Mesenchymal stem cell (in vitro differentiated cells and primary cell): ENCODE results near the gene KCNC3.
"Not testable (repeated sequence)": the region's sequence is repeated elsewhere in the genome, so short reads cannot be mapped to it uniquely, and the experiment has no call there.

Experiments used
- DNase-seq: peaks from one replicate; pipeline ENCODE4 v3.0.0-alpha.2; 2013
- H2AFZ ChIP-seq: one replicate; pipeline ENCODE4 v1.6.1; 2013; ENCODE audit warnings: low read depth, mild to moderate bottlenecking, control low read depth, inconsistent platforms, low read length, moderate library complexity
- H2AK5ac ChIP-seq: 2 replicates; pipeline ENCODE4 v1.6.1; 2013; ENCODE audit warnings: low read length, moderate library complexity, mild to moderate bottlenecking, inconsistent platforms; ENCODE audit not compliant: severe bottlenecking
- H2BK120ac ChIP-seq: one replicate; pipeline ENCODE4 v1.6.1; 2013; ENCODE audit warnings: low read depth, mild to moderate bottlenecking, inconsistent platforms, low read length, moderate library complexity
- H2BK12ac ChIP-seq, 2 experiments: one replicate each; pipeline ENCODE4 v1.6.1; 2013; ENCODE audit warnings: inconsistent platforms in 2 of 2, low read length in 2 of 2, mild to moderate bottlenecking in 2 of 2, moderate library complexity in 2 of 2, control low read depth in 1 of 2
- H2BK15ac ChIP-seq: one replicate; pipeline ENCODE4 v1.6.1; 2013; ENCODE audit warnings: mild to moderate bottlenecking, low read depth, inconsistent platforms; ENCODE audit not compliant: poor library complexity, severe bottlenecking
- H2BK5ac ChIP-seq: 2 replicates; pipeline ENCODE4 v1.6.1; 2013; ENCODE audit warnings: low read depth, mild to moderate bottlenecking, low read length, control low read depth, inconsistent platforms; ENCODE audit not compliant: poor library complexity, severe bottlenecking
- H3K14ac ChIP-seq, 2 experiments: one replicate each; pipeline ENCODE4 v1.6.1; 2013; ENCODE audit warnings: inconsistent platforms in 2 of 2, low read length in 2 of 2, control low read depth in 1 of 2, mild to moderate bottlenecking in 1 of 2, moderate library complexity in 1 of 2
- H3K18ac ChIP-seq, 2 experiments: one replicate each; pipeline ENCODE4 v1.6.1; 2013; ENCODE audit warnings: inconsistent platforms in 2 of 2, low read length in 2 of 2, control low read depth in 1 of 2, low read depth in 1 of 2, mild to moderate bottlenecking in 1 of 2
- H3K23ac ChIP-seq, 2 experiments: one replicate each; pipeline ENCODE4 v1.6.1; 2013; ENCODE audit warnings: inconsistent platforms in 2 of 2, low read length in 2 of 2, mild to moderate bottlenecking in 2 of 2, moderate library complexity in 2 of 2, control low read depth in 1 of 2
- H3K27ac ChIP-seq: 2 replicates; pipeline ENCODE4 v1.5.1; 2013; ENCODE audit warnings: mild to moderate bottlenecking, moderate library complexity, low read length, control low read depth, inconsistent platforms; ENCODE audit not compliant: poor library complexity, severe bottlenecking
- H3K27me3 ChIP-seq, 2 experiments: 2 replicates each; pipeline versions ENCODE4 v1.6.1 to v1.7.0; 2013; ENCODE audit warnings: low read length in 2 of 2, mild to moderate bottlenecking in 2 of 2, moderate library complexity in 2 of 2, control low read depth in 1 of 2, inconsistent platforms in 1 of 2; ENCODE audit not compliant: control insufficient read depth in 1 of 2, insufficient read depth in 1 of 2
- H3K36me3 ChIP-seq, 2 experiments: 2 replicates each; pipeline versions ENCODE4 v1.6.1 to v1.7.0; 2013; ENCODE audit warnings: low read length in 2 of 2, control low read depth in 1 of 2, inconsistent platforms in 1 of 2, low read depth in 1 of 2, mild to moderate bottlenecking in 1 of 2; ENCODE audit not compliant: insufficient read depth in 2 of 2, control insufficient read depth in 1 of 2
- H3K4ac ChIP-seq, 2 experiments: one replicate each; pipeline ENCODE4 v1.6.1; 2013; ENCODE audit warnings: inconsistent platforms in 2 of 2, low read length in 2 of 2, mild to moderate bottlenecking in 2 of 2, moderate library complexity in 2 of 2, control low read depth in 1 of 2, low read depth in 1 of 2
- H3K4me1 ChIP-seq: 2 replicates; pipeline ENCODE4 v1.6.1; 2013; ENCODE audit warnings: low read depth, low read length, control low read depth; ENCODE audit not compliant: control insufficient read depth, insufficient read depth
- H3K4me2 ChIP-seq: 2 replicates; pipeline ENCODE4 v1.6.1; 2013; ENCODE audit warnings: low read length, mild to moderate bottlenecking, inconsistent platforms; ENCODE audit not compliant: poor library complexity, severe bottlenecking
- H3K4me3 ChIP-seq, 2 experiments: 2 replicates each; pipeline versions ENCODE4 v1.5.1 to v1.7.0; 2013; ENCODE audit warnings: low read length in 2 of 2, mild to moderate bottlenecking in 2 of 2, control low read depth in 1 of 2, low read depth in 1 of 2; ENCODE audit not compliant: insufficient read depth in 1 of 2
- H3K79me1 ChIP-seq: replicated peaks from 2 replicates; pipeline ENCODE4 v1.6.1; 2013; ENCODE audit warnings: mild to moderate bottlenecking, control low read depth, low read length, inconsistent platforms; ENCODE audit not compliant: poor library complexity, severe bottlenecking
- H3K9ac ChIP-seq: 2 replicates; pipeline ENCODE4 v1.7.0; 2013; ENCODE audit warnings: mild to moderate bottlenecking, low read length, moderate library complexity
- H3K9me3 ChIP-seq: 2 replicates; pipeline ENCODE4 v1.7.0; 2013; ENCODE audit warnings: mild to moderate bottlenecking, low read length; ENCODE audit not compliant: control insufficient read depth
- H4K8ac ChIP-seq: one replicate; pipeline ENCODE4 v1.6.1; 2013; ENCODE audit warnings: inconsistent platforms, mild to moderate bottlenecking, low read length, moderate library complexity
- H4K91ac ChIP-seq: one replicate; pipeline ENCODE4 v1.6.1; 2013; ENCODE audit warnings: mild to moderate bottlenecking, low read length, inconsistent platforms
- WGBS: methylation state at CpG from one replicate; pipeline ENCODE4 v1.1.7; 2013; ENCODE audit warnings: mixed read lengths; 5-methylcytosine and 5-hydroxymethylcytosine counted together

KCNC3 gene

DNA sequence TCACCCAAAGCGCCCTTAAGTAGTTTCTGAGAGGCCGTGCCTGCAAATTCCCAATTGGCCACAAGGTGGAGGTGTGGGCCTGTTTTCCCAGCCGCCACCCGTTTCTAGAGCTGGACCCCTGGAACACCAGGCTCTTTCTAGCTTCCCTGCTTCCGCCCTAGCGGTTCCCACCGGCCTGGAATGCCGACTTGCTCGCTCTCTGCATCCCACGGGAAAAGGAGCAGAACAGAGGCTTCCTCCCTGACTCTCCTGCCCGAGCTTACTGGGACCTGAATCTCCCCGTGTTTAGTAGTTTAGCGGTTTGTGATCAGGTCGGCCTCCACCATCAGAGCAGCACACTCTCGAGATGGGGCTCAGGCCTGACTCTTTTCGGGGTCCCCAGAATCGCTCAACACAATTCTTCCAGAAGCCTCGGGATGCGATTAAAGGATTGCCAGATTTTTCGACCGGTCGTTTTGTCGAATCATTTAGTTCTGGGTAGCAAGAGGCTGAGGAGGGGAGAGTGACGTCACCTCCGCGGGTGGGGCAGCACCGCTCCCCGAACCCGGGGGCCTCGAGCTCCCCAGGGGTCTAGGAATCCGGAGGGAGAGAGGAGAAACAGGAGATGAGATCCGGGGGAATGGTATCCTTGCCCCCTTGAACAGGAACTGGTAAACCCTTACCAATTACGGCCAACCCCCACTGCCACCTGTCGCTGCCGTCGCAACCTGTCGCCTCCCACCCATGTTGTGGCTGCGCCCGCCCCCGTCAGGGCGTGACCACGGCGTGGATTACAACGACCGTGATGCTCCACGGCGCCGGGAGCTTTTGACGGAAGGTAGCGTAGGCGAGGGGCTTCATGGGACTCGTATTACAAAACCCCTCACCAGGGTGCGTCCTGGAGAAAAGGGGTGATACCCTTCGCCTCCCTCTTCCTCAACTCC, 28.3 kb upstream of the KCNC3 start:
- H3K14ac ChIP-seq, result no peak overlapping the region
- H3K4me2 ChIP-seq, result no peak overlapping the region
- no peak overlapping the region for H2AFZ ChIP-seq
- no peaks in the 10 kb centered on the region for H3K79me1 ChIP-seq
- no peaks in the 10 kb centered on the region for H3K36me3 ChIP-seq
- H2BK120ac ChIP-seq, result no peak overlapping the region
- peak overlapping the region; percentile 4 for H2BK15ac ChIP-seq
- H2AK5ac ChIP-seq, result no peak overlapping the region
- H3K9ac ChIP-seq, result peak overlapping the region; percentile 78
- H3K23ac ChIP-seq, result no peak overlapping the region
- H2BK5ac ChIP-seq, result no peak overlapping the region
- H4K91ac ChIP-seq, result no peak overlapping the region
- no peak overlapping the region for H3K18ac ChIP-seq
- no peak overlapping the region for H2BK12ac ChIP-seq
- H3K27ac ChIP-seq, result no peak overlapping the region
- H3K4ac ChIP-seq, result no peak overlapping the region
- H3K4me3 ChIP-seq, result peak overlapping the region in 1 of 2 experiments; percentile 74
- no peak overlapping the region for H4K8ac ChIP-seq
- 69% methylated on average over 50 of the region's 54 CpGs for WGBS
- peaks cover 3% of the 10 kb centered on the region for H3K4me1 ChIP-seq
- DNase-seq, result peak; percentile 50
- H3K27me3 ChIP-seq, result peaks cover 6 to 11% of the 10 kb centered on the region in 2 experiments
- no peaks in the 10 kb centered on the region for H3K9me3 ChIP-seq

- H4K91ac ChIP-seq, result no peak overlapping the region
- no peak overlapping the region for H2AFZ ChIP-seq
- WGBS, result 49% methylated on average over 8 of the region's 13 CpGs
- H3K4ac ChIP-seq, result no peak overlapping the region
- H3K9ac ChIP-seq, result no peak overlapping the region
- H3K36me3 ChIP-seq, result no peaks in the 10 kb centered on the region
- no peak overlapping the region for H3K27ac ChIP-seq
- no peak overlapping the region for H3K4me2 ChIP-seq
- H2BK12ac ChIP-seq, result no peak overlapping the region
- H2AK5ac ChIP-seq, result no peak overlapping the region
- DNase-seq, result no peak
- peak overlapping the region in 1 of 2 experiments; percentile 74 for H3K4me3 ChIP-seq
- peaks cover 4 to 18% of the 10 kb centered on the region in 2 experiments for H3K27me3 ChIP-seq
- H3K23ac ChIP-seq, result no peak overlapping the region
- H3K4me1 ChIP-seq, result peaks cover 3% of the 10 kb centered on the region
- no peak overlapping the region for H2BK15ac ChIP-seq
- no peaks in the 10 kb centered on the region for H3K9me3 ChIP-seq
- H3K14ac ChIP-seq, result no peak overlapping the region
- no peaks in the 10 kb centered on the region for H3K79me1 ChIP-seq
- no peak overlapping the region for H4K8ac ChIP-seq
- H2BK120ac ChIP-seq, result no peak overlapping the region
- no peak overlapping the region for H3K18ac ChIP-seq
- no peak overlapping the region for H2BK5ac ChIP-seq
Observed at GRCh38 chr19:50356691-50357177, 27.6 kb upstream of the KCNC3 start.

DNA sequence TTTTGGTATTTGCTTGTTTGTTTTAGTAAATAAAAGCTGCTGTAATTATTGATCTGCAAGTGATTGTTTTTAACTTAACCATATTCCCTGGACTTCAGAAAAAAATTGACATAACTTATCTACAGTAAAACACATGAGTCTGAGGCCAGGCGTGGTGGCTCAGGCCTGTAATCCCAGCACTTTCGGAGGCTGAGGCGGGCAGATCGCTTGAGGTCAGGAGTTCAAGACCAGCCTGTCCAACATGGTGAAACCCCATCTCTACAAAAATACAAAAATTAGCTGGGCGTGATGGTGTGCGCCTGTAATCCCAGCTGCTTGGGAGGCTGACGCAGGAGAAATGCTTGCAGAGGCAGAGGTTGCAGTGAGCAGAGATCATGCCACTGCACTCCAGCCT, 24.3 kb upstream of the KCNC3 start:
- not testable (repeated sequence) for H3K18ac ChIP-seq, H3K23ac ChIP-seq, H3K4ac ChIP-seq, H4K91ac ChIP-seq, H2BK120ac ChIP-seq, H3K4me1 ChIP-seq, H3K27ac ChIP-seq, H3K79me1 ChIP-seq, H2BK5ac ChIP-seq, H2BK15ac ChIP-seq, H3K14ac ChIP-seq, H3K36me3 ChIP-seq, H4K8ac ChIP-seq, H3K4me2 ChIP-seq, H2AK5ac ChIP-seq, H3K4me3 ChIP-seq, H2BK12ac ChIP-seq, H2AFZ ChIP-seq, H3K9me3 ChIP-seq, H3K9ac ChIP-seq, DNase-seq
- 95% methylated on average over 7 of the region's 7 CpGs for WGBS
- peaks cover 8 to 24% of the 10 kb centered on the region in 2 experiments for H3K27me3 ChIP-seq

DNA sequence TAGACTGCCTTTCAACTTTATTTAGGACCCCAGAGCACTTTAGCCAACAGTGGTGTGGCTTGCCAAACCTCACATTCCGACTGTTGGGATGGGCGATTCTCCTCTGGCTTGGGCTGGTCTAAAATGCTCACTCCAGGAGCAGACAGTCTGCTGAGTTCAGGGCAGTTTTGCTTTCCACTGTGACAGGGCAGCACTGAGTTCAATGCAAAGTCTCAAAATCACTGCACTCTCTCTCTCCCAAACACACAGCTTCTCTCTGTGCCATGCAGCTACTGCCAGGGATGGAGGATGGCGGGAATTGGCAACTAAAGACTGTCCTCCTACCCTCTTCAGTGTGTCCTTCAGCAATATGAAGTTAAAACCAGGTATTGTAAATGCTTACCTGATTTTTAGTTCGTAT, 23.1 kb upstream of the KCNC3 start:
- H3K4ac ChIP-seq, result no peak overlapping the region
- no peak overlapping the region for H4K91ac ChIP-seq
- no peak overlapping the region for H2AK5ac ChIP-seq
- no peak overlapping the region for H2BK15ac ChIP-seq
- H2BK12ac ChIP-seq, result no peak overlapping the region
- H2BK5ac ChIP-seq, result no peak overlapping the region
- no peak overlapping the region for H3K4me3 ChIP-seq
- peaks cover 2% of the 10 kb centered on the region for H3K4me1 ChIP-seq
- H4K8ac ChIP-seq, result no peak overlapping the region
- no peak overlapping the region for H3K27ac ChIP-seq
- no peaks in the 10 kb centered on the region for H3K36me3 ChIP-seq
- H2AFZ ChIP-seq, result no peak overlapping the region
- H3K9ac ChIP-seq, result no peak overlapping the region
- no peak overlapping the region for H3K23ac ChIP-seq
- 92% methylated on average over 2 of the region's 4 CpGs for WGBS
- no peak for DNase-seq
- H3K14ac ChIP-seq, result no peak overlapping the region
- no peak overlapping the region for H3K18ac ChIP-seq
- H3K27me3 ChIP-seq, result peaks cover 8 to 26% of the 10 kb centered on the region in 2 experiments
- no peaks in the 10 kb centered on the region for H3K9me3 ChIP-seq
- H2BK120ac ChIP-seq, result no peak overlapping the region
- no peak overlapping the region for H3K4me2 ChIP-seq
- no peaks in the 10 kb centered on the region for H3K79me1 ChIP-seq
